ENCODE data around the gene GLT6D1. TPM values are rescaled to one million over a fixed set of nuclear protein-coding genes. Genes with fewer than 3 reads are reported as not detected.

The GLT6D1 gene
- total RNA-seq, 4 donors from 2014 or later = not detected

GRCh38 chr9:135617991-135618411 lies 21.3 kb downstream of the GLT6D1 start:
- H3K9me3 ChIP-seq = no peaks in the 10 kb centered on the region
- H3K4me3 ChIP-seq = no peak overlapping the region
- no peak overlapping the region for H3K27ac ChIP-seq
- WGBS, 2 donors (ENCODE audit: low coverage in 1 of 2) = 67% methylated on average over 3 of the region's 13 CpGs; no CpG with 5 or more reads in 1 of the 2 donors
- TF ChIP-seq POLR2A (IDR thresholded peaks at IDR 0.05) = no peak
- no peak for TF ChIP-seq CTCF (IDR thresholded peaks at IDR 0.05)
- no peak for TF ChIP-seq EP300 (IDR thresholded peaks at IDR 0.05)
- TF ChIP-seq POLR2AphosphoS5 (IDR thresholded peaks at IDR 0.05) = no peak
- no peaks in the 10 kb centered on the region for H3K36me3 ChIP-seq
- no peaks in the 10 kb centered on the region for H3K4me1 ChIP-seq
- peaks cover 68% of the 10 kb centered on the region for H3K27me3 ChIP-seq
- ATAC-seq = no peak

- Histone ChIP-seq H3K4me1 (no peaks in the 10 kb centered on the region), H3K4me3 (no peak overlapping the region), H3K9me3 (no peaks in the 10 kb centered on the region), H3K27me3 (peaks cover 73% of the 10 kb centered on the region), H3K27ac (no peak overlapping the region), H3K36me3 (no peaks in the 10 kb centered on the region)
- WGBS, 2 donors (ENCODE audit: low coverage in 1 of 2) = 100% methylated on average over 1 of the region's 13 CpGs; no CpG with 5 or more reads in 1 of the 2 donors
- ATAC-seq = no peak
- no peak for TF ChIP-seq POLR2A (IDR thresholded peaks at IDR 0.05)
- no peak for TF ChIP-seq POLR2AphosphoS5 (IDR thresholded peaks at IDR 0.05)
- no peak for TF ChIP-seq CTCF (IDR thresholded peaks at IDR 0.05)
Measured at GRCh38 chr9:135617538-135617900, 21.8 kb downstream of the GLT6D1 start.

GRCh38 chr9:135616619-135617537 lies 22.5 kb downstream of the GLT6D1 start:
- no peaks in the 10 kb centered on the region for H3K9me3 ChIP-seq
- ATAC-seq = no peak

GRCh38 chr9:135615666-135616618 lies 23.4 kb downstream of the GLT6D1 start:
- no peak for TF ChIP-seq POLR2AphosphoS5 (IDR thresholded peaks at IDR 0.05)
- TF ChIP-seq POLR2A (IDR thresholded peaks at IDR 0.05) = no peak
- TF ChIP-seq EP300 (IDR thresholded peaks at IDR 0.05) = no peak
- TF ChIP-seq CTCF (IDR thresholded peaks at IDR 0.05) = no peak
- no peak for ATAC-seq

More at GRCh38 chr9:135616619-135617537, 22.5 kb downstream of the GLT6D1 start:
- no peak overlapping the region for H3K27ac ChIP-seq
- no peaks in the 10 kb centered on the region for H3K36me3 ChIP-seq
- 51 to 55% methylated on average over 6 to 10 of the region's 34 CpGs for WGBS, 2 donors (ENCODE audit: low coverage in 1 of 2)
- no peak for TF ChIP-seq CTCF (IDR thresholded peaks at IDR 0.05)
- TF ChIP-seq POLR2AphosphoS5 (IDR thresholded peaks at IDR 0.05) = no peak
- no peak for TF ChIP-seq EP300 (IDR thresholded peaks at IDR 0.05)
- TF ChIP-seq POLR2A (IDR thresholded peaks at IDR 0.05) = no peak
- H3K4me1 ChIP-seq = no peaks in the 10 kb centered on the region
- H3K27me3 ChIP-seq = peaks cover 78% of the 10 kb centered on the region
- no peak overlapping the region for H3K4me3 ChIP-seq

More at GRCh38 chr9:135615666-135616618, 23.4 kb downstream of the GLT6D1 start:
- no peak overlapping the region for H3K4me3 ChIP-seq
- no peak overlapping the region for H3K27ac ChIP-seq
- WGBS, 2 donors (ENCODE audit: low coverage in 1 of 2) = 68% methylated on average over 8 of the region's 31 CpGs; no CpG with 5 or more reads in 1 of the 2 donors
- H3K27me3 ChIP-seq = peaks cover 85% of the 10 kb centered on the region
- H3K9me3 ChIP-seq = no peaks in the 10 kb centered on the region
- H3K4me1 ChIP-seq = no peaks in the 10 kb centered on the region
- no peaks in the 10 kb centered on the region for H3K36me3 ChIP-seq

Measured in gastroesophageal sphincter (tissue), 4 donors.